HFFc6 (cell line): Measurements from ENCODE around the gene MAP2K4. TPM values are rescaled to one million over a fixed set of nuclear protein-coding genes. Genes with fewer than 3 reads are reported as not detected.

Source experiments
- DNase-seq: peaks from one replicate; pipeline ENCODE4 v3.0.0-alpha.2; 2018
- H3K27ac Mint-ChIP-seq: 2 replicates; pipeline ENCODE4 v1.8.0; 2020; ENCODE audit warnings: mild to moderate bottlenecking, mixed read lengths
- H3K27me3 Mint-ChIP-seq: 2 replicates; pipeline ENCODE4 v1.8.0; 2021; ENCODE audit warnings: mild to moderate bottlenecking, moderate library complexity, mixed read lengths; ENCODE audit not compliant: insufficient read depth
- H3K36me3 Mint-ChIP-seq: 2 replicates; pipeline ENCODE4 v1.8.0; 2021; ENCODE audit warnings: low read depth, mixed read lengths
- H3K4me1 Mint-ChIP-seq: 2 replicates; pipeline ENCODE4 v1.8.0; 2020; ENCODE audit warnings: low read depth, mixed read lengths
- H3K4me3 Mint-ChIP-seq: 2 replicates; pipeline ENCODE4 v1.8.0; 2020; ENCODE audit warnings: mild to moderate bottlenecking, moderate library complexity, mixed read lengths
- H3K9me3 Mint-ChIP-seq: 2 replicates; pipeline ENCODE4 v1.8.0; 2020; ENCODE audit warnings: mild to moderate bottlenecking, mixed read lengths
- total RNA-seq, 6 experiments: library from RNA; stranded (reverse); fragmentation: NEBNext Ultra II Directional; extraction: Animal tissue kit (Norgen Biotek cat#: 25700); gene quantifications; 2 replicates in 1 of 6; 3 replicates in 5 of 6; pipeline ENCODE4 v1.2.3, GENCODE V29; 2021
- TF ChIP-seq, protein P1 (sequence below): fragments of 200-600 bp; sonication (generic); IDR thresholded peaks from 2 replicates; pipeline ENCODE4 v1.5.0; 2021; ENCODE audit warnings: antibody characterized with exemption, mild to moderate bottlenecking

Gene MAP2K4
- total RNA-seq, 6 experiments from 2014 or later, result 24.0 to 31.7 (median 26.9) TPM

- Mint-ChIP-seq H3K36me3 (peaks cover 5% of the 10 kb centered on the region; the same call in 1 of the 2 replicates), H3K4me3 (no peak overlapping the region), H3K9me3 (no peaks in the 10 kb centered on the region), H3K27me3 (no peaks in the 10 kb centered on the region), H3K27ac (no peak overlapping the region), H3K4me1 (peaks cover 23% of the 10 kb centered on the region)
- no peak for DNase-seq
- TF ChIP-seq, protein P1, sequence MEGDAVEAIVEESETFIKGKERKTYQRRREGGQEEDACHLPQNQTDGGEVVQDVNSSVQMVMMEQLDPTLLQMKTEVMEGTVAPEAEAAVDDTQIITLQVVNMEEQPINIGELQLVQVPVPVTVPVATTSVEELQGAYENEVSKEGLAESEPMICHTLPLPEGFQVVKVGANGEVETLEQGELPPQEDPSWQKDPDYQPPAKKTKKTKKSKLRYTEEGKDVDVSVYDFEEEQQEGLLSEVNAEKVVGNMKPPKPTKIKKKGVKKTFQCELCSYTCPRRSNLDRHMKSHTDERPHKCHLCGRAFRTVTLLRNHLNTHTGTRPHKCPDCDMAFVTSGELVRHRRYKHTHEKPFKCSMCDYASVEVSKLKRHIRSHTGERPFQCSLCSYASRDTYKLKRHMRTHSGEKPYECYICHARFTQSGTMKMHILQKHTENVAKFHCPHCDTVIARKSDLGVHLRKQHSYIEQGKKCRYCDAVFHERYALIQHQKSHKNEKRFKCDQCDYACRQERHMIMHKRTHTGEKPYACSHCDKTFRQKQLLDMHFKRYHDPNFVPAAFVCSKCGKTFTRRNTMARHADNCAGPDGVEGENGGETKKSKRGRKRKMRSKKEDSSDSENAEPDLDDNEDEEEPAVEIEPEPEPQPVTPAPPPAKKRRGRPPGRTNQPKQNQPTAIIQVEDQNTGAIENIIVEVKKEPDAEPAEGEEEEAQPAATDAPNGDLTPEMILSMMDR, result no peak
Observed at GRCh38 chr17:12085076-12085949, 64.6 kb downstream of the MAP2K4 start.

- no peak overlapping the region for H3K4me3 Mint-ChIP-seq
- no peak for DNase-seq
- no peaks in the 10 kb centered on the region for H3K27me3 Mint-ChIP-seq
- H3K4me1 Mint-ChIP-seq, result peaks cover 21% of the 10 kb centered on the region
- TF ChIP-seq, protein P1, result no peak
- H3K36me3 Mint-ChIP-seq, result peaks cover 6% of the 10 kb centered on the region; the same call in 1 of the 2 replicates
- H3K9me3 Mint-ChIP-seq, result no peaks in the 10 kb centered on the region
- H3K27ac Mint-ChIP-seq, result no peak overlapping the region
Observed at GRCh38 chr17:12088035-12088434, 67.4 kb downstream of the MAP2K4 start.

DNA sequence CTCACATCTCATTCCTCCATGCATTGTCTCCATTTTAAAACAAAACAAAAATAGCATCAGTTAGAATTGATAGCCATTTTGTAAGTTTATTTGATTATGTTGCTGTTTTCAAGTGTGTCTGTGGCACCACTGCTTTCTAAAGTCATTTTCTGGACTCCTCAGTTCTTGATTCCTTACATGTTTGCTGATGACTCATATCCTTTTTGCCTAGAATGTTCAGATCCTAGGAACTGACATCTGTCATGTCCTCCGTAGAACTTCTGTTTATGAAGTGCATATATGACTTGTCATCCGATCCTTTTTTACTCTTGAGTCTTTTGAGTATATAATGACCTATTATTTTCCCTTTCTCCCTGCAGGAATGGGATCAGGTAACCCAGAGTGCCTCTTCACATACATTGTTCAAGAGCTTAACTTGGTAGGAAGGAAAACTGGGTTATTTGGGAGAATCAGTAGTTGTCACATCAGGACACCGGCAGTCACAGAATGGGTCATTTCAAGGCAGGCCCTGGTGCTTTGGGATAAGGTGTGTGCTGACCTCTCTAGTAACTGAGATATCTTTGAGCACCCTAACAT is 69.2 kb downstream of the MAP2K4 start:
- Mint-ChIP-seq H3K27me3 (no peaks in the 10 kb centered on the region), H3K27ac (peak overlapping the region; percentile 74), H3K36me3 (peaks cover 6% of the 10 kb centered on the region), H3K4me1 (peaks cover 21% of the 10 kb centered on the region), H3K4me3 (peak overlapping the region; percentile 77), H3K9me3 (no peaks in the 10 kb centered on the region)
- DNase-seq, result peak; percentile 32
- TF ChIP-seq, protein P1, result no peak

GRCh38 chr17:12094336-12094735 is 73.7 kb downstream of the MAP2K4 start:
- H3K36me3 Mint-ChIP-seq, result peaks cover 28% of the 10 kb centered on the region
- DNase-seq, result no peak

DNA sequence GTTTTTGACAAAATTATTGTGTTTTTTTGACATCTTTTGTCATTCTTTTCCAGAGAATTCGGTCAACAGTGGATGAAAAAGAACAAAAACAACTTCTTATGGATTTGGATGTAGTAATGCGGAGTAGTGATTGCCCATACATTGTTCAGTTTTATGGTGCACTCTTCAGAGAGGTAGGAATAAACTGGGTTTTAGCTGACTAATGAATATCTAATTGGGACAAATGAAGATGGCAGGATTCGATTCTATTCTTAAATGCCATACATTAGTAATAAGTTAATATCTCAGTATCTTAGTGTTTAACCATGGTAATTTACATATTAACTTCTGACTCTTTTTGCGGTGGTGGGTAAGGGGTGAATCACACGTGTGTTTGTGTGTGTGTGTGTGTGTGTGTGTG is 74.8 kb downstream of the MAP2K4 start:
- peaks cover 28% of the 10 kb centered on the region for H3K36me3 Mint-ChIP-seq
- DNase-seq, result no peak
- TF ChIP-seq, protein P1, result no peak
- no peaks in the 10 kb centered on the region for H3K9me3 Mint-ChIP-seq
- no peak overlapping the region for H3K4me3 Mint-ChIP-seq
- no peaks in the 10 kb centered on the region for H3K27me3 Mint-ChIP-seq
- no peak overlapping the region for H3K27ac Mint-ChIP-seq
- peaks cover 5% of the 10 kb centered on the region for H3K4me1 Mint-ChIP-seq

More at GRCh38 chr17:12094336-12094735, 73.7 kb downstream of the MAP2K4 start:
- TF ChIP-seq, protein P1, result no peak
- no peaks in the 10 kb centered on the region for H3K9me3 Mint-ChIP-seq
- H3K27ac Mint-ChIP-seq, result no peak overlapping the region
- peaks cover 17% of the 10 kb centered on the region for H3K4me1 Mint-ChIP-seq
- no peak overlapping the region for H3K4me3 Mint-ChIP-seq
- H3K27me3 Mint-ChIP-seq, result no peaks in the 10 kb centered on the region
